Measurements from ENCODE around the gene EXOC3.

DNA sequence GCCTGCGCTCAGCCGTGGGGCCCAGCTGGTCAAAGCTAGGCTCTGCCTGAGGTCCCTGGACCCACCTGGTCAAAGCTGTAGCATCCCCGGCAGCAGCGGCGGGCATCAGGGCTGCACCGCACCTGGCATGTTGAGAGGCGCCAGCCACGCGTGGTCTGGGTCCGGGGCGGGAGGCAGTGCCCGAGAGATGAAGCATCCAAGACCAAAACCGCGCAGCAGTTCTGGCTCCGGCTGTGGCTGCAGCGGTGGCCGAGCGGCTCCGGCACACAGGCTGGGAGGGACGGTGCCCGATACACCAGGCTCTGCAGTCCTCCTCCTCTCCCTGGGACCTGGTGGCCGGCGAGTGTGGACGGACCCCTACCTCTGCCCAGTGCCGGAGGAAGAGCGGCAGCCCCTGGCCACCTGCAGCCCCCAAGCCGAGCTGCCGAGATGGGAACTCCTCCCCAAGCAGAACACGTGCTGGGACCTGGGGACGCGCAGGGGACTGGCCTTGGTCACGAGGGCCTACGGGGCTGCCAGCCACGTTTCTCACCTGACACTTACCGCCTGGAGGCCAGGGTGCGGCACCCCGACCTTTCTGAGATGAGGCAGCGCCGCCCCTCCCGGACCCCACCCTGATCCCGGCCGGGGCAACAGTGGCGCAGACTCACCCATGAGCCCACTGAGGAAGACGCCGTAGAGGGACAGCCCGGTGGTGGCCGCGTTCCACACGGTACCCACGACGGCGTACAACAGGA is 48.3 kb downstream of the EXOC3 start:
- TF ChIP-seq, protein P1, sequence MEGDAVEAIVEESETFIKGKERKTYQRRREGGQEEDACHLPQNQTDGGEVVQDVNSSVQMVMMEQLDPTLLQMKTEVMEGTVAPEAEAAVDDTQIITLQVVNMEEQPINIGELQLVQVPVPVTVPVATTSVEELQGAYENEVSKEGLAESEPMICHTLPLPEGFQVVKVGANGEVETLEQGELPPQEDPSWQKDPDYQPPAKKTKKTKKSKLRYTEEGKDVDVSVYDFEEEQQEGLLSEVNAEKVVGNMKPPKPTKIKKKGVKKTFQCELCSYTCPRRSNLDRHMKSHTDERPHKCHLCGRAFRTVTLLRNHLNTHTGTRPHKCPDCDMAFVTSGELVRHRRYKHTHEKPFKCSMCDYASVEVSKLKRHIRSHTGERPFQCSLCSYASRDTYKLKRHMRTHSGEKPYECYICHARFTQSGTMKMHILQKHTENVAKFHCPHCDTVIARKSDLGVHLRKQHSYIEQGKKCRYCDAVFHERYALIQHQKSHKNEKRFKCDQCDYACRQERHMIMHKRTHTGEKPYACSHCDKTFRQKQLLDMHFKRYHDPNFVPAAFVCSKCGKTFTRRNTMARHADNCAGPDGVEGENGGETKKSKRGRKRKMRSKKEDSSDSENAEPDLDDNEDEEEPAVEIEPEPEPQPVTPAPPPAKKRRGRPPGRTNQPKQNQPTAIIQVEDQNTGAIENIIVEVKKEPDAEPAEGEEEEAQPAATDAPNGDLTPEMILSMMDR (IDR thresholded peaks at IDR 0.05), result no peak
- TF ChIP-seq POLR2A (IDR thresholded peaks at IDR 0.05), result no peak

All from transverse colon (tissue), 3 donors.